Neural cell (in vitro differentiated cells): ENCODE results near the gene TRPM8. TPM values are rescaled to one million over a fixed set of nuclear protein-coding genes. Genes with fewer than 3 reads are reported as not detected.
A peak's percentile ranks its signal among the peaks of the same experiment; 100 is the strongest.

Source experiments
- H2AFZ ChIP-seq: fragments of 200-600, 300-800 bp; sonication (generic), shearing (Covaris generic); 2 replicates; pipeline ENCODE4 v1.6.0; 2014; ENCODE audit warnings: low read depth, mild to moderate bottlenecking, antibody characterized with exemption, low read length, moderate library complexity
- H3F3A ChIP-seq: fragments of 200-600 bp; shearing (Covaris generic); 2 replicates; pipeline ENCODE4 v1.6.1; 2016; ENCODE audit warnings: mild to moderate bottlenecking, moderate library complexity, mixed read lengths, antibody characterized with exemption, low read length; ENCODE audit not compliant: insufficient read depth, poor library complexity, severe bottlenecking
- H3K27ac ChIP-seq: fragments of 200-600, 300-800 bp; sonication (generic), shearing (Covaris generic); 2 replicates; pipeline ENCODE4 v1.5.1; 2014; ENCODE audit warnings: mild to moderate bottlenecking, low read length, moderate library complexity
- H3K27me3 ChIP-seq: fragments of 300-800, 200-600 bp; sonication (generic), shearing (Covaris generic); 2 replicates; pipeline ENCODE4 v1.6.0; 2014; ENCODE audit warnings: mild to moderate bottlenecking, low read depth, low read length, moderate library complexity; ENCODE audit not compliant: insufficient read depth
- H3K36me3 ChIP-seq: fragments of 300-800, 200-600 bp; sonication (generic), shearing (Covaris generic); 2 replicates; pipeline ENCODE4 v1.5.1; 2014; ENCODE audit warnings: mild to moderate bottlenecking, antibody characterized with exemption, low read length, moderate library complexity; ENCODE audit not compliant: insufficient read depth
- H3K4me2 ChIP-seq: fragments of 300-800, 200-600 bp; sonication (generic), shearing (Covaris generic); 2 replicates; pipeline ENCODE4 v1.6.0; 2014; ENCODE audit warnings: mild to moderate bottlenecking, low read length
- H3K4me3 ChIP-seq: fragments of 300-800, 200-600 bp; sonication (generic), shearing (Covaris generic); 2 replicates; pipeline ENCODE4 v1.5.1; 2014; ENCODE audit warnings: mild to moderate bottlenecking, low read length, moderate library complexity
- H3K79me2 ChIP-seq: fragments of 200-600 bp; shearing (Covaris generic); replicated peaks from 2 replicates; pipeline ENCODE4 v1.6.0; 2014; ENCODE audit warnings: mild to moderate bottlenecking, low read length, moderate library complexity; ENCODE audit not compliant: insufficient read depth
- H3K9ac ChIP-seq: fragments of 300-800, 200-600 bp; sonication (generic), shearing (Covaris generic); 2 replicates; pipeline ENCODE4 v1.6.1; 2016; ENCODE audit warnings: mild to moderate bottlenecking, low read length, mixed read lengths
- H3K9me2 ChIP-seq: fragments of 200-600 bp; shearing (Covaris generic); 2 replicates; pipeline ENCODE4 v1.6.1; 2016; ENCODE audit warnings: mild to moderate bottlenecking, low read length, mixed read lengths; ENCODE audit not compliant: insufficient read depth
- H3K9me3 ChIP-seq: fragments of 200-600, 300-800 bp; sonication (generic), shearing (Covaris generic); 2 replicates; pipeline ENCODE4 v1.6.1; 2016; ENCODE audit warnings: mild to moderate bottlenecking, mixed run types, low read length, moderate library complexity, mixed read lengths
- H4K20me1 ChIP-seq: fragments of 200-600 bp; shearing (Covaris generic); 2 replicates; pipeline ENCODE4 v1.6.1; 2016; ENCODE audit warnings: mild to moderate bottlenecking, mixed run types; ENCODE audit not compliant: insufficient read depth
- CTCF ChIP-seq: fragments of 450-650 bp; IDR thresholded peaks from 2 replicates; pipeline ENCODE4 v1.5.1; 2014; ENCODE audit warnings: antibody characterized with exemption, mild to moderate bottlenecking, moderate library complexity; ENCODE audit not compliant: poor library complexity, severe bottlenecking
- EP300 ChIP-seq: fragments of 450-650 bp; conservative IDR thresholded peaks from 2 replicates; pipeline ENCODE4 v1.6.1; 2014; ENCODE audit warnings: antibody characterized with exemption, mild to moderate bottlenecking, moderate library complexity; ENCODE audit not compliant: poor library complexity, severe bottlenecking
- EZH2 ChIP-seq: fragments of 200-600, 300-800 bp; shearing (Covaris generic), sonication (generic); IDR thresholded peaks from 2 replicates; pipeline ENCODE4 v1.6.1; 2014; ENCODE audit warnings: antibody characterized with exemption, low read length, borderline replicate concordance, mild to moderate bottlenecking; ENCODE audit not compliant: insufficient read depth, poor library complexity, severe bottlenecking
- MXI1 ChIP-seq: fragments of 450-650 bp; conservative IDR thresholded peaks from 2 replicates; pipeline ENCODE4 v1.6.1; 2014; ENCODE audit warnings: antibody characterized with exemption, mild to moderate bottlenecking; ENCODE audit not compliant: poor library complexity, severe bottlenecking
- POLR2AphosphoS5 ChIP-seq: IDR thresholded peaks from 2 replicates; pipeline ENCODE4 v1.6.1; 2012
- RAD21 ChIP-seq: fragments of 450-650 bp; conservative IDR thresholded peaks from 2 replicates; pipeline ENCODE4 v1.6.1; 2014; ENCODE audit warnings: antibody characterized with exemption, mild to moderate bottlenecking, moderate library complexity
- REST ChIP-seq: IDR thresholded peaks from 2 replicates; pipeline ENCODE4 v1.6.1; 2012; ENCODE audit warnings: borderline replicate concordance
- SMC3 ChIP-seq: fragments of 450-650 bp; conservative IDR thresholded peaks from 2 replicates; pipeline ENCODE4 v1.6.1; 2014; ENCODE audit warnings: antibody characterized with exemption, mild to moderate bottlenecking, moderate library complexity; ENCODE audit not compliant: poor library complexity
- TAF1 ChIP-seq: IDR thresholded peaks from 2 replicates; pipeline ENCODE4 v1.6.1; 2012; ENCODE audit warnings: low read depth
- polyA plus RNA-seq: library from polyadenylated mRNA; depleted of rRNA; stranded (reverse); fragments of >200 nt; gene quantifications from 2 replicates; pipeline ENCODE4 v1.2.3, GENCODE V29; 2014

Gene TRPM8
- polyA plus RNA-seq, 1 donor from 2014 or later: not detected

GRCh38 chr2:234015861-234016260 lies 98.7 kb downstream of the TRPM8 start:
- Histone ChIP-seq H3K27me3 (no peaks in the 10 kb centered on the region), H3K27ac (no peak overlapping the region)

GRCh38 chr2:234019896-234020295 lies 102.7 kb downstream of the TRPM8 start:
- Histone ChIP-seq H4K20me1 (no peaks in the 10 kb centered on the region), H2AFZ (no peak overlapping the region), H3K27ac (no peak overlapping the region), H3K4me3 (no peak overlapping the region), H3K9me2 (no peaks in the 10 kb centered on the region), H3K27me3 (no peaks in the 10 kb centered on the region), H3K36me3 (no peaks in the 10 kb centered on the region), H3K79me2 (no peaks in the 10 kb centered on the region), H3K9ac (no peak overlapping the region), H3K9me3 (no peaks in the 10 kb centered on the region), H3K4me2 (no peak overlapping the region), H3F3A (no peaks in the 10 kb centered on the region)
- peak; percentile 43 for TF ChIP-seq REST
- TF ChIP-seq TAF1: no peak
- no peak for TF ChIP-seq RAD21

More at GRCh38 chr2:234015861-234016260, 98.7 kb downstream of the TRPM8 start:
- H3K9me2 ChIP-seq: no peaks in the 10 kb centered on the region
- H3K36me3 ChIP-seq: no peaks in the 10 kb centered on the region
- H4K20me1 ChIP-seq: no peaks in the 10 kb centered on the region
- no peaks in the 10 kb centered on the region for H3K9me3 ChIP-seq
- H3F3A ChIP-seq: no peaks in the 10 kb centered on the region
- no peak overlapping the region for H2AFZ ChIP-seq
- H3K79me2 ChIP-seq: no peaks in the 10 kb centered on the region
- H3K9ac ChIP-seq: no peak overlapping the region
- TF ChIP-seq RAD21 (no peak), REST (no peak), EP300 (no peak), SMC3 (no peak), MXI1 (no peak), CTCF (no peak), TAF1 (no peak), EZH2 (no peak), POLR2AphosphoS5 (no peak)
- H3K4me2 ChIP-seq: no peak overlapping the region
- H3K4me3 ChIP-seq: no peak overlapping the region
